GM12875 (cell line): ENCODE measurements around the gene TCF7L2.

Experiments used
- H3K4me3 ChIP-seq: one replicate; pipeline ENCODE4 v1.5.1; 2011; ENCODE audit warnings: low read depth, low read length, control low read depth
- CTCF ChIP-seq: IDR thresholded peaks from 2 replicates; pipeline ENCODE4 v1.5.1; 2011; ENCODE audit warnings: low read depth, mild to moderate bottlenecking, control low read depth, inconsistent platforms, low read length, moderate library complexity, borderline replicate concordance; ENCODE audit not compliant: insufficient read depth

TCF7L2 gene

GRCh38 chr10:113022265-113022664, 72.2 kb downstream of the TCF7L2 start:
- no peak overlapping the region for H3K4me3 ChIP-seq
- TF ChIP-seq CTCF, result no peak

- H3K4me3 ChIP-seq, result no peak overlapping the region
- no peak for TF ChIP-seq CTCF
Observed at GRCh38 chr10:113023017-113023416, 73.0 kb downstream of the TCF7L2 start.

- H3K4me3 ChIP-seq, result no peak overlapping the region
- no peak for TF ChIP-seq CTCF
Observed at GRCh38 chr10:113024930-113025329, 74.9 kb downstream of the TCF7L2 start.

GRCh38 chr10:113025487-113025886, 75.4 kb downstream of the TCF7L2 start:
- TF ChIP-seq CTCF, result no peak

GRCh38 chr10:113026679-113027078, 76.6 kb downstream of the TCF7L2 start:
- no peak overlapping the region for H3K4me3 ChIP-seq
- no peak for TF ChIP-seq CTCF

More at GRCh38 chr10:113025487-113025886, 75.4 kb downstream of the TCF7L2 start:
- no peak overlapping the region for H3K4me3 ChIP-seq

DNA sequence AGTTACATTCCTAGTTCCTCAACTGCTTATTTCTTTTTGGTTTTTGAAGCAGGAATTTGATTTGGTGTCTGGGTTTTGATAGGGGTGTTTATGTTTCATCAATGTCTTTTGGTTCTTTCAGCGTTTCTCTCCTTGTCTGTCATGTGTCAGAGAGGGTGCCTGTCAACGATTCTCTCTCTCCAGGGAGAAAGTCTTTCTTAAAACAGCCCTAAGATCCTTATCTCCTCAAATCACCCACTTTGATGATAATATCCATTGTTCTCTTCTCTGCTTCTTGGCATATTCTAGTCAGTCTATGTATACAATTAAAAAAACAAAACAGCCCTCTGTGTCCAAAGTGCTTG, 77.2 kb downstream of the TCF7L2 start:
- H3K4me3 ChIP-seq, result no peak overlapping the region
- no peak for TF ChIP-seq CTCF

DNA sequence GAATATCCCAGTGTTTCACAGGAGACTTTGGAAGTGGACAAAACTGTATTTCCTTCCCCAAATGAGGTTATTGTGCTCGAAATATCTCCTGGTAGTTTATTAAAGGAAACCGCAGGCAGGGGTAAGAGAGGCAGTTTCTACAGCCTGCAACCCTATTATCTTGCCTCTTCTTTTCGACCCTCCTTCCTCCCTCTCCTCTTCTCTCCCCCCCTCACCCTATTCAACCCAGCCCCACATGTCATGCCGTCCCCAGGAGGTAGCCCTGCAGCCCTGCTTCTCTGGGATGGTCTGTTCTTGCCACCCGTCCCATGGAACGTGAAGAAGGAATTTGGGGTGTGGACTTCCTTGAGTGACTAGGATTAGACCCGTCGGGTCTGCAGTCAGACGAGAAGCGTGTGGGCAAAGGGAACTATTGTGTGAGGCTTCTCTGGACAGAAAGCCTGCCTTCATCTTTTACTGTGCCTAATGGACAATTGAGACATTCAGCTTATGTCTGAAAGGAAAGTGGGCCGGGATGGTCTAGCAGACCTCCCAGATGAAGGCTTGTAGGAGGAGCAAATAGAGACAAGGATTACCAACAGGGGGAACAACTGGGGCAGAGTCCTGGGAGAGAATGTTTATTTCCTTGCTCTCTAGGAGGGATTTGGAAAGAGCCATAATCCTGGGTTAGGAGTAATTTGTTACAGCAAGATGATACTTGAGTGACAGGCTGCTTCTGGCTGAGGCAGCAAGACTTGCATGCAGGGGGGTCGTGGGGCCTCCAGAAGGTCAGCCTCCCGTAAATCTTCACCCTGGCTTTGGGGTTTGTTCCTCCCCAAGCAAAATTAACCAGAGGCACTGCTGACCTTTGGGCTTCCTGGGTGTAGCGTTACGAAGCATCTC, 77.8 kb downstream of the TCF7L2 start:
- TF ChIP-seq CTCF, result no peak
- no peak overlapping the region for H3K4me3 ChIP-seq
